ENCODE measurements around the gene CELF4. TPM values are rescaled to one million over a fixed set of nuclear protein-coding genes. Genes with fewer than 3 reads are reported as not detected.

CELF4 gene
- polyA plus RNA-seq, 2 donors = 0.02 to 0.06 TPM

DNA sequence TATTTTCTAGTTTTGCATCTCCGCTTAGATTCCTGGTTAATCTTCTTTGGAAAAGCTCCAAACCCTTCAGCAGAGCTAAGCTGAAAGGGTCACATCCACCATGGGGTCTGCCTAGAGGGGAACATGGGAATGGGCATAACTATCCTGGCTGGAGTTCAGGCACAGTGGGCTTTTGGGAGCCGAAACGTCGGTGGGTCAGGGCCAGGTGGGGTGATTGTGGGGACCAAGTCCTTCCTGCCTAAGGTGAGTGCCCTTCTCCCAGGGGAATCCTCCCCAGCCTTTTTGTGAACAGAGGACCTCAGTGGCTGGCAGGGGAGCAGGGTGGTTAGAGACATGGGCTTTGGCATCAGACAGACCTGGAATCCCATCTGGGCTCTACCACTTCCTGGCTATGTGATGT lies 60.3 kb downstream of the CELF4 start:
- peaks cover 0 to 7% of the 10 kb centered on the region in 2 donors for H3K9me3 ChIP-seq (ENCODE audit: control insufficient read depth in 2 of 2, insufficient read depth in 1 of 2, low read depth in 1 of 2, low read length in 1 of 2)
- H3K27ac ChIP-seq (ENCODE audit: low read depth in 2 of 2, low read length in 1 of 2) = no peak overlapping the region
- 78 to 86% methylated on average over 4 of the region's 4 CpGs for WGBS, 2 donors
- no peaks in the 10 kb centered on the region for H3K27me3 ChIP-seq (ENCODE audit: control insufficient read depth in 1 of 2, insufficient read depth in 2 of 2, low read length in 2 of 2)
- no peaks in the 10 kb centered on the region for H3K4me1 ChIP-seq (ENCODE audit: control insufficient read depth in 2 of 2, insufficient read depth in 2 of 2, low read length in 1 of 2)
- H3K36me3 ChIP-seq (ENCODE audit: control insufficient read depth in 2 of 2, insufficient read depth in 2 of 2, low read length in 1 of 2) = no peaks in the 10 kb centered on the region
- H3K4me3 ChIP-seq (ENCODE audit: low read depth in 1 of 2, low read length in 2 of 2) = no peak overlapping the region

DNA sequence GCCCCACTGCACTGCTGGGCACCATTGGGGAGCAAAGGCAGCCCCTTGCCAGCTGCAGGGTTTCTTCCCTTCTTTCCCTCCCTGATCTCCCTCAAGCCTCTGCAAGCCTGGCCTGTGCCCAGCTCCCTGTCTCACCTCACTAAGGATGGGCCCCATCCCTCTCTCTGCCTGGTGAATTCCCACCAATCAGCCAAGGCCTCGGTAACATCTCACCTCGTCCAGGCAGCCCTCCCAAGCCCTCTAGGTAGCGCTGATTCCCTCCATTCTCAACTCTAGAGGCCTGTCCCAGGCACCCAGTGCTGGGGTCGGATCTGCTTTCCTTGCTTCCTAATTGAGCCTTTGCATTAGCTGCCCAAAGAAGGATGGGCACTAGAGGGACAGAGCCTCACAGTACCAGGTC lies 63.0 kb downstream of the CELF4 start:
- Histone ChIP-seq H3K4me1 (ENCODE audit: control insufficient read depth in 2 of 2, insufficient read depth in 2 of 2, low read length in 1 of 2) (no peaks in the 10 kb centered on the region), H3K36me3 (ENCODE audit: control insufficient read depth in 2 of 2, insufficient read depth in 2 of 2, low read length in 1 of 2) (no peaks in the 10 kb centered on the region), H3K27me3 (ENCODE audit: control insufficient read depth in 1 of 2, insufficient read depth in 2 of 2, low read length in 2 of 2) (no peaks in the 10 kb centered on the region), H3K27ac (ENCODE audit: low read depth in 2 of 2, low read length in 1 of 2) (no peak overlapping the region), H3K9me3 (ENCODE audit: control insufficient read depth in 2 of 2, insufficient read depth in 1 of 2, low read depth in 1 of 2, low read length in 1 of 2) (no peaks in the 10 kb centered on the region), H3K4me3 (ENCODE audit: low read depth in 1 of 2, low read length in 2 of 2) (no peak overlapping the region)
- 63 to 81% methylated on average over 4 of the region's 4 CpGs for whole genome bisulfite sequencing, 2 donors

DNA sequence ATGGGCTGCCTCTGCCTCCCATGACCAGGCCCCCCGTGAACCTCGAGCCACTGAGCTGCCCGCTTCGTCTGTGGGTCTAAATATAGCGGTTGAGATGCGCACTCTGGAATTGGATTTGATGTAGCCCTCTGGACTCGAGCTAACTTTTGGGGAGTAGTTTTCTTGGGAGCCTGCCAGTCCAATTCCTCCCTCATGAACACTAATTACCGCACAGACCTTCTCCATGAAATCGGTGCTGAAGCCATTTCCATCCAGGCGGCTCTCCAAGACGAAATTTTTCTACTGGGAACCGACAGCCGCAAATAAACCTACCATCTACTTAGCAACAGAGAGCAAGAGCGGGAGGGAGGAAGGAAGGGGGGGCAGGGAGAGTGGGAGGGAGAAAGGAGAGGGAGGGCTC lies 63.6 kb downstream of the CELF4 start:
- H3K4me1 ChIP-seq (ENCODE audit: control insufficient read depth in 2 of 2, insufficient read depth in 2 of 2, low read length in 1 of 2) = no peaks in the 10 kb centered on the region
- H3K27me3 ChIP-seq (ENCODE audit: control insufficient read depth in 1 of 2, insufficient read depth in 2 of 2, low read length in 2 of 2) = no peaks in the 10 kb centered on the region
- H3K9me3 ChIP-seq (ENCODE audit: control insufficient read depth in 2 of 2, insufficient read depth in 1 of 2, low read depth in 1 of 2, low read length in 1 of 2) = no peaks in the 10 kb centered on the region
- 66 to 79% methylated on average over 14 of the region's 14 CpGs for WGBS, 2 donors
- no peak overlapping the region for H3K4me3 ChIP-seq (ENCODE audit: low read depth in 1 of 2, low read length in 2 of 2)
- H3K27ac ChIP-seq (ENCODE audit: low read depth in 2 of 2, low read length in 1 of 2) = no peak overlapping the region
- H3K36me3 ChIP-seq (ENCODE audit: control insufficient read depth in 2 of 2, insufficient read depth in 2 of 2, low read length in 1 of 2) = no peaks in the 10 kb centered on the region

DNA sequence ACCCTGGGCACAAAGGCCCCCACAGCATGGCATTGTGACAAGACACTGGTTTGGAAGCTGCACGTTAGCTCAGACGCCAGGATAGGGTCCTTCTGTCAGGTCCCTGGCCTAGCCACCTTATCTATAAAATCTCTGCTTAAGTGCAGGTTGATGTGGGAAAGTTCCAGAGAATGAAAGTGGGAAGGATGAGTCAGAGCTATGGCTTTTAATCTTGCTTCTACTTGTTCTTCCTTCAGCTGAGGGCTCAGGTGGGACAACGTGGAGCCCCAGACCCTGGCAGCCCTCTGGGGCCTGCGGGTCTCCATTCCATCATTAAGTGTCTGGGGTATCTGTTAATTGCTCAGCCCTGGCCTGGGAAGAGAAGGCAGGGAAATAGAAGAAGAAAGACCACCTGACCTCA lies 64.5 kb downstream of the CELF4 start:
- 63 to 64% methylated on average over 4 of the region's 4 CpGs for WGBS, 2 donors
- Histone ChIP-seq H3K4me3 (ENCODE audit: low read depth in 1 of 2, low read length in 2 of 2) (no peak overlapping the region), H3K27ac (ENCODE audit: low read depth in 2 of 2, low read length in 1 of 2) (no peak overlapping the region), H3K36me3 (ENCODE audit: control insufficient read depth in 2 of 2, insufficient read depth in 2 of 2, low read length in 1 of 2) (no peaks in the 10 kb centered on the region), H3K4me1 (ENCODE audit: control insufficient read depth in 2 of 2, insufficient read depth in 2 of 2, low read length in 1 of 2) (no peaks in the 10 kb centered on the region), H3K27me3 (ENCODE audit: control insufficient read depth in 1 of 2, insufficient read depth in 2 of 2, low read length in 2 of 2) (no peaks in the 10 kb centered on the region), H3K9me3 (ENCODE audit: control insufficient read depth in 2 of 2, insufficient read depth in 1 of 2, low read depth in 1 of 2, low read length in 1 of 2) (no peaks in the 10 kb centered on the region)

DNA sequence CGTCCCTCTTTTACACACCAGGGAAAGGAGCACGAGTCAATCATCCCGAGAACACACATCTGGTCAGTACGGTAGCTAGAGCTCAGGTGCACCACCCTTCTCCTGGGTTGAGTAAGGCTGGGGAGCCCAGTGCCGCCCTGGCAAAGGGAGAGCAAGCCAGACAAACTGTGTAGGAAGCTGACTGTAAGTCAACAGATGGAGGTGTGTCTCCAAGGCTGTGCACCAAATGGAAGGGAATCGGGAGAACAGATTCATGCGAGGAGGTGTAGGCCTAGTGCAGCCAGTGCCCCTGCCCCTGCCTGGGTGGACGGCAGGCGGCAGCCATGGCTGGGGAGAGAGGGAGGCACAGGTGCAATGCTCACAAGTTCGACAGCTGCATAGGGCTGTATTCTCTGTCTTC lies 65.7 kb downstream of the CELF4 start:
- 90% methylated on average over 10 of the region's 10 CpGs for WGBS, 2 donors
- Histone ChIP-seq H3K27ac (ENCODE audit: low read depth in 2 of 2, low read length in 1 of 2) (no peak overlapping the region), H3K4me3 (ENCODE audit: low read depth in 1 of 2, low read length in 2 of 2) (no peak overlapping the region), H3K9me3 (ENCODE audit: control insufficient read depth in 2 of 2, insufficient read depth in 1 of 2, low read depth in 1 of 2, low read length in 1 of 2) (no peaks in the 10 kb centered on the region), H3K36me3 (ENCODE audit: control insufficient read depth in 2 of 2, insufficient read depth in 2 of 2, low read length in 1 of 2) (no peaks in the 10 kb centered on the region), H3K27me3 (ENCODE audit: control insufficient read depth in 1 of 2, insufficient read depth in 2 of 2, low read length in 2 of 2) (no peaks in the 10 kb centered on the region), H3K4me1 (ENCODE audit: control insufficient read depth in 2 of 2, insufficient read depth in 2 of 2, low read length in 1 of 2) (no peaks in the 10 kb centered on the region)

DNA sequence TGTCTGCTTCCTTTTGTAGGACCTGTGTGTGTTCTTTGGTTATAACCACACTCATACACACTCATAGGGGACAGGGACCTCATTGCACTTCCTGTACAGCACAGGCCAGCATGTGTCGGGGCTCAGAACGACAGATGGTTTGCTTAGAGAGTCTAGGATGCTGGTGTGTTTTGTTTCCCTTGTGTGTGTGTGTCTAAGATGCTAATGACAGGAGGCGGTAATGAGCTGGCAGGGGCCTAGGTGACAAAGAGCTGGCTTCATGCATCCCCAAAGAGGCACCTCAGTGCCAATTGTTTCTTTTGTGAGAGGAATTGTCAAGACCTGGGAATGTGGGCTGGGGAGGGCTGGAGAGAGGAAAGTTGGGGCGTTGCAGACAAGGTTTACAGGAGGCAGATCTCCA lies 66.6 kb downstream of the CELF4 start:
- Histone ChIP-seq H3K4me3 (ENCODE audit: low read depth in 1 of 2, low read length in 2 of 2) (no peak overlapping the region), H3K9me3 (ENCODE audit: control insufficient read depth in 2 of 2, insufficient read depth in 1 of 2, low read depth in 1 of 2, low read length in 1 of 2) (no peaks in the 10 kb centered on the region), H3K36me3 (ENCODE audit: control insufficient read depth in 2 of 2, insufficient read depth in 2 of 2, low read length in 1 of 2) (no peaks in the 10 kb centered on the region), H3K27me3 (ENCODE audit: control insufficient read depth in 1 of 2, insufficient read depth in 2 of 2, low read length in 2 of 2) (no peaks in the 10 kb centered on the region), H3K4me1 (ENCODE audit: control insufficient read depth in 2 of 2, insufficient read depth in 2 of 2, low read length in 1 of 2) (no peaks in the 10 kb centered on the region), H3K27ac (ENCODE audit: low read depth in 2 of 2, low read length in 1 of 2) (no peak overlapping the region)
- 52 to 62% methylated on average over 4 of the region's 4 CpGs for WGBS, 2 donors

DNA sequence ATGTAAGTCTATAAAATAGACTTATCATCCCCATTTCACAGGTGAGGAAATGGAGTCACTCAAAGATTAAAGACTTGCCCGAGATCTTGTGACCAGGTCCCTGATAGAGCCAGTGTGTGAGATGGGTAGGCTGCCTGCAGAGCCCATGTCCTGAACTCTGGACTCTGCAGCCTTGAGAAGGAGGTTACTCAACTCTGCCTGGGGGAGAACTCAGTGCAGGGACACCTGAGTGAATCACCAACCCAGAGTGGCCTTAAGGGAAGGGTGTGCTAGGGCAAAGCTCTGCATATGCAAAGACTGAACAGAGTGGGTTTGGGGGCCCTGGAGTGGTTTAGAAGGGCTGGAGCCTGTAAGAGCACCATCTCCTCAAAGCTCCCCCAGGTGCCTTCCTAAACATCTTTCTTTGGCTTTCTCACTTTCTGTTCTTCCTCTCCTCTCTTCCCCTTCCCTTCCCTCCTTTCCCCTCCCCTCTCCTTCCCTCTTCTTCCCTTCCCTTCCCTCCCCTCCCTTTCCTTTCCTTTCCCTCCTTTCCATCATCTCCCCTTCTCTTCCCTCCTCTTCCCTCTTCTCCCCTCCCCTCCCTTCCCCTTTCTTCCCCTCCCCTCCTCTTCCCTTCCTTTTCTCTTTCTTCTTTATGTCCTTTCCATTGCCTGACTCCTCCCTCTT lies 67.6 kb downstream of the CELF4 start:
- Histone ChIP-seq H3K36me3 (ENCODE audit: control insufficient read depth in 2 of 2, insufficient read depth in 2 of 2, low read length in 1 of 2) (no peaks in the 10 kb centered on the region), H3K4me3 (ENCODE audit: low read depth in 1 of 2, low read length in 2 of 2) (no peak overlapping the region), H3K27ac (ENCODE audit: low read depth in 2 of 2, low read length in 1 of 2) (no peak overlapping the region), H3K9me3 (ENCODE audit: control insufficient read depth in 2 of 2, insufficient read depth in 1 of 2, low read depth in 1 of 2, low read length in 1 of 2) (no peaks in the 10 kb centered on the region), H3K4me1 (ENCODE audit: control insufficient read depth in 2 of 2, insufficient read depth in 2 of 2, low read length in 1 of 2) (no peaks in the 10 kb centered on the region), H3K27me3 (ENCODE audit: control insufficient read depth in 1 of 2, insufficient read depth in 2 of 2, low read length in 2 of 2) (no peaks in the 10 kb centered on the region)
- 79 to 85% methylated on average over 1 of the region's 1 CpG for WGBS, 2 donors

DNA sequence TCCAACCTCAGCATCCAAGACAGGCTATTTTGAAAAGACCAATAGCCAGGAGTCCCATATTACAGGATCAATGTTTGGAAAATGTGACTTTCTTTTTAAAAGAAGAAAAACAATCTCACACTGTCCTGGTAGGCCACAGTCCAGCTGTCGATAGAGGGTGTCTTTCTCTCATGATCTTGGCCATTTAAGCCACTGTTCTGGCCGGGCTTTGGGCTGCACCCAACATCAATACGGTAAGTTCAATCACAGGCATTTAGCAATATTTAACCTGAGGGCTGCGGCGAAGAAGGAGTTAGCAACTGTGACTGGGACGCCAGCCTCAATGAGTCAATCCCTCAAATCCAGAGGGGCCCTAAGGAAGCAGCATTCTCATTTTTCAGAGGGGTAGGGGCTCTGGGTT lies 69.0 kb downstream of the CELF4 start:
- 80 to 84% methylated on average over 6 of the region's 6 CpGs for WGBS, 2 donors
- Histone ChIP-seq H3K27me3 (ENCODE audit: control insufficient read depth in 1 of 2, insufficient read depth in 2 of 2, low read length in 2 of 2) (no peaks in the 10 kb centered on the region), H3K4me3 (ENCODE audit: low read depth in 1 of 2, low read length in 2 of 2) (no peak overlapping the region)

DNA sequence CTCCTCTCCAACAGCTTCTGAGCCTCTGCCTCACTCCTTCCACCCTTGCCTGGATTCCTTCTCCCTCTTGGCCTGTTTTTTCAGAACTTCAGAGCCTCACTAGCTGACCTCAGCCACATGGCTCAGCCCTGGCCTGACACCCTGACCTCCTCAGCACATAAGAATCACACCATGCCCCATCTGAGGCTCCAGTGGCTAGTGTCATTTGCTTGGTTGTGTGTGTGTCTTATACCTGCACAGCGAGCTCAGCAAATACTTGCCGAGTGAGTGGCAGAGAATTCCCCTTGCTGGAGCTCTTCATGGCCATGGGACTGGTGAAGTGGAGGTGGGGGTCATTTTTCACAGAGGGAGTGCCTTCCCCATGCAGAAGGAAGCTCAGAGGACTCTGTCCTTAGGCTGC lies 70.2 kb downstream of the CELF4 start:
- Histone ChIP-seq H3K27ac (ENCODE audit: low read depth in 2 of 2, low read length in 1 of 2) (no peak overlapping the region), H3K36me3 (ENCODE audit: control insufficient read depth in 2 of 2, insufficient read depth in 2 of 2, low read length in 1 of 2) (no peaks in the 10 kb centered on the region), H3K27me3 (ENCODE audit: control insufficient read depth in 1 of 2, insufficient read depth in 2 of 2, low read length in 2 of 2) (no peaks in the 10 kb centered on the region), H3K4me3 (ENCODE audit: low read depth in 1 of 2, low read length in 2 of 2) (no peak overlapping the region), H3K4me1 (ENCODE audit: control insufficient read depth in 2 of 2, insufficient read depth in 2 of 2, low read length in 1 of 2) (no peaks in the 10 kb centered on the region), H3K9me3 (ENCODE audit: control insufficient read depth in 2 of 2, insufficient read depth in 1 of 2, low read depth in 1 of 2, low read length in 1 of 2) (no peaks in the 10 kb centered on the region)
- 65 to 84% methylated on average over 2 of the region's 2 CpGs for WGBS, 2 donors

More for the DNA sequence above, 69.0 kb downstream of the CELF4 start:
- Histone ChIP-seq H3K9me3 (ENCODE audit: control insufficient read depth in 2 of 2, insufficient read depth in 1 of 2, low read depth in 1 of 2, low read length in 1 of 2) (no peaks in the 10 kb centered on the region), H3K27ac (ENCODE audit: low read depth in 2 of 2, low read length in 1 of 2) (no peak overlapping the region), H3K36me3 (ENCODE audit: control insufficient read depth in 2 of 2, insufficient read depth in 2 of 2, low read length in 1 of 2) (no peaks in the 10 kb centered on the region), H3K4me1 (ENCODE audit: control insufficient read depth in 2 of 2, insufficient read depth in 2 of 2, low read length in 1 of 2) (no peaks in the 10 kb centered on the region)

DNA sequence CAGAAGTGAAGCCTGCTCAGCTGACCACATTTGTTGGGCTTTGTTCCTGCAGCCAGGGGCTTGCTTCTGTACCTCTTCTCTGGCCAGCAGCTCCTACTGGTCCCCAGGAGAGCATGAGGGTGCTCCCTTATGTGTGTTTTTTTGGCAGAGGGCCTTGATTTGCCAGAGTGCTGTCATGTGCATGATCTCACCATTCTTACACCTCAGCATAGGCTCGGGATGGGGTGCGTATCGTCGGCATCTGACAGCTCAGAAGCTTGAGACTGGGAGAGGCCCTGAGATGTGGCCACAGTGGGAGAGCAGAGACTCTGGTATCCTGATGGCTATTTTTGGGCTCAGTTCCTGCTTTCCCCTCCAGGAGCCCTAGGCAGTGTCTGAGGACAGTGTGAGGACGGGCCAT lies 71.2 kb downstream of the CELF4 start:
- 68 to 90% methylated on average over 5 of the region's 5 CpGs for WGBS, 2 donors
- H3K4me3 ChIP-seq (ENCODE audit: low read depth in 1 of 2, low read length in 2 of 2) = no peak overlapping the region
- H3K4me1 ChIP-seq (ENCODE audit: control insufficient read depth in 2 of 2, insufficient read depth in 2 of 2, low read length in 1 of 2) = no peaks in the 10 kb centered on the region
- no peaks in the 10 kb centered on the region for H3K36me3 ChIP-seq (ENCODE audit: control insufficient read depth in 2 of 2, insufficient read depth in 2 of 2, low read length in 1 of 2)
- H3K9me3 ChIP-seq (ENCODE audit: control insufficient read depth in 2 of 2, insufficient read depth in 1 of 2, low read depth in 1 of 2, low read length in 1 of 2) = no peaks in the 10 kb centered on the region
- no peaks in the 10 kb centered on the region for H3K27me3 ChIP-seq (ENCODE audit: control insufficient read depth in 1 of 2, insufficient read depth in 2 of 2, low read length in 2 of 2)
- H3K27ac ChIP-seq (ENCODE audit: low read depth in 2 of 2, low read length in 1 of 2) = no peak overlapping the region

All from esophagus (tissue), 2 donors.